ENCODE results near the gene RAB11B.

The RAB11B gene

DNA sequence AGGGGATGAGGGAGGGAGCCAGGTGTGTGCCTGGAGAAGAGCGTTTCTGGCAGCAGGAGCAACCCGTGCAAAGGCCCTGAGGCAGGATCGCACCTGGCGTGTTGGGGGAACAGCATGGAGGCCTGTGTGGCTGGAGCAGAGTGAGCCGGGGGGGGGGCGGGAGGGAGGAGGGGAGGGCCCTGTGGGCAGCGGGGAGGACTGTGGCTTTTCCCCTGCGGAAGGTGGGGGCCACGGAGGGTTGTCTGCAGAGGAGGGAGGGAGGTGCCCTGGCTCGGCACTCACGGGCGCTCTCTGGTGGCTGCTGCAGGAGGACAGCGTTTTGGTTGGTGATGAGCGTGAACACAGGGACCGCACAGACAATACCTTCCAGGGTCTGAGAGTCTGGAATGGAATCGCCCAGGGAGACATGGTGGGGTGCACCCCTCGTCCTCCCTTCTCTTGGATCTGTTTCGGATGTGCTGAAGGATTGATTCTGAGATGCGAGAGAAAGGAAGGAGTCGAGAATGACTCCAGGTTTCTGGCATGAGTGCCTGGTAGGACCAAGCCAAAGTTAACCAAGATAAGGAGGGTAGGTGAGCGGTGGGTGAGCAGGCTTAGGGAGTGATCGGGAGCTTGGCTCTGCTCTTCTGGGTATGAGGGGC, 6.5 kb downstream of the RAB11B start:
- TF ChIP-seq, protein P1, sequence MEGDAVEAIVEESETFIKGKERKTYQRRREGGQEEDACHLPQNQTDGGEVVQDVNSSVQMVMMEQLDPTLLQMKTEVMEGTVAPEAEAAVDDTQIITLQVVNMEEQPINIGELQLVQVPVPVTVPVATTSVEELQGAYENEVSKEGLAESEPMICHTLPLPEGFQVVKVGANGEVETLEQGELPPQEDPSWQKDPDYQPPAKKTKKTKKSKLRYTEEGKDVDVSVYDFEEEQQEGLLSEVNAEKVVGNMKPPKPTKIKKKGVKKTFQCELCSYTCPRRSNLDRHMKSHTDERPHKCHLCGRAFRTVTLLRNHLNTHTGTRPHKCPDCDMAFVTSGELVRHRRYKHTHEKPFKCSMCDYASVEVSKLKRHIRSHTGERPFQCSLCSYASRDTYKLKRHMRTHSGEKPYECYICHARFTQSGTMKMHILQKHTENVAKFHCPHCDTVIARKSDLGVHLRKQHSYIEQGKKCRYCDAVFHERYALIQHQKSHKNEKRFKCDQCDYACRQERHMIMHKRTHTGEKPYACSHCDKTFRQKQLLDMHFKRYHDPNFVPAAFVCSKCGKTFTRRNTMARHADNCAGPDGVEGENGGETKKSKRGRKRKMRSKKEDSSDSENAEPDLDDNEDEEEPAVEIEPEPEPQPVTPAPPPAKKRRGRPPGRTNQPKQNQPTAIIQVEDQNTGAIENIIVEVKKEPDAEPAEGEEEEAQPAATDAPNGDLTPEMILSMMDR (conservative IDR thresholded peaks at IDR 0.05) = no peak
- TF ChIP-seq ZFX (IDR thresholded peaks at IDR 0.05) = no peak
- H3K27ac ChIP-seq = no peak overlapping the region; the same call in 1 of the 2 replicates

DNA sequence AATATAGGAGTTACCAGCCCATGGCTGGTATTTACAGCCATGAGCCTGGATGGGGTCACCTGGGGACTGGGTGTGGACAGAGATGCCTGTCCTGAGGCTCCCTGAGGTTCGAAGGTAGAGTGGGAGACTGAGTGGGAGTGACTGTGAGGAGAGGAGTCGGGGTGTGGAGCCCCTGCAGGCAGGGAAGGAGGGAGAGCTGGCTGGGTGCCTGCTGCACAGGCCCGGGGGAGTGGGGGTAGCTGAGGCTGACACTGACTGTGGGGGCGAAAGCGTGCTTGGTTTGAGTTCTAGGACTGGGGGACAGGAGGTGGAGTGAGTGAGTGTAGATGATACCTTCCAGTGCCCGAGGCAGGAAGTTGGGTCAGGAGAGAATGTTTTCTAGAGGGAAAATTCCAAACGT, 7.1 kb downstream of the RAB11B start:
- no peak for TF ChIP-seq ZFX (IDR thresholded peaks at IDR 0.05)
- TF ChIP-seq, protein P1 (conservative IDR thresholded peaks at IDR 0.05) = no peak
- no peak overlapping the region for H3K27ac ChIP-seq

DNA sequence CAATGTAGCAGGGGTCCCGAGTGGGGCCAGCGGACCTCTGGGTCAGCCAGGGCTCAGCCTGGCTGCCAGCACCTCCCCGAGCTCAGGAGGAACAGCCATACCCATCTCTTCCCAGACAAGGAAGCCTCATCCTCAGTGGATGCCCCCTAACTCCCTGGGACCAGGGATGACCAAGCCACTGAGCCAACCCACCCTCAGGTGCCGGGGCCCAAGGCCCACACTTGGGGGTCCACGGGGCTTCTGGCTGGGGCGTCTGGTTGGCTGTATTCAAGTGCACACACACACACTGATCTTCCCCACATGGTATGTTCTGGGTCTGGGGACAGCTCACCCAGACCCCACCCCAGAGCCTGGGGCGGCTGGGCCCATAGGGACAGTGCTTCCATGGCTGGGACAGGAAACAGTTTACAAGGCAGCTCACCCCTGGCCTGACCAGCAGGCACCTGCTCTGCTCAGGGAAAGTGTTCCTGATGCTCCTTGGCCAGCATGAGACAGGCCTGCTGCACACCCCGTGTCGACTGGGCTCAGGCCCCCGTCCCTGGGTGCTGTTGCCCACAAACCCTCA, 7.7 kb downstream of the RAB11B start:
- TF ChIP-seq, protein P1 (conservative IDR thresholded peaks at IDR 0.05) = no peak
- TF ChIP-seq ZFX (IDR thresholded peaks at IDR 0.05) = no peak
- H3K27ac ChIP-seq = no peak overlapping the region

DNA sequence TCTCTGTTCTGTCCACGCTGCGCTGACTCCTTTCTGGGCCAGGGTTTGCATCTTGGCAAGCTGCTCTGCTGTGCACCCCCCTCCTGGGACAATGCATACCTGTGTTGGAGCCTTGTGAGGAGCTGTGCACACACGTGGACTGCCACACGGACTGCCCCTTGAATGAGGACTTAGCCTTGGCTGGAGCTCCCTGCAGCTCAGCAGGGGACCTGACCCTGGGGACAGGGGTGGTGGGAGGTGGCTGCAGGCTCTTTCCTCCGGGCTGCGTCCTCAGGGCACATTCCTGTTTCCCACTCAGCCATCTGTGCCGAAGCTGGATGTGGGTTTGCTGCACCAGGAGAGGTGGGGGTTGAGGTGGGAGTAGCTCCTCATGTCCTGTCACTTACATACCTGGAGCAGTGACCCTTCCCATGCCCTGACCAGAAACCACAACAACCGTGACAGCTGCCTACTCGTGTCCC, 8.2 kb downstream of the RAB11B start:
- no peak for TF ChIP-seq ZFX (IDR thresholded peaks at IDR 0.05)
- TF ChIP-seq, protein P1 (conservative IDR thresholded peaks at IDR 0.05) = no peak
- H3K27ac ChIP-seq = no peak overlapping the region

DNA sequence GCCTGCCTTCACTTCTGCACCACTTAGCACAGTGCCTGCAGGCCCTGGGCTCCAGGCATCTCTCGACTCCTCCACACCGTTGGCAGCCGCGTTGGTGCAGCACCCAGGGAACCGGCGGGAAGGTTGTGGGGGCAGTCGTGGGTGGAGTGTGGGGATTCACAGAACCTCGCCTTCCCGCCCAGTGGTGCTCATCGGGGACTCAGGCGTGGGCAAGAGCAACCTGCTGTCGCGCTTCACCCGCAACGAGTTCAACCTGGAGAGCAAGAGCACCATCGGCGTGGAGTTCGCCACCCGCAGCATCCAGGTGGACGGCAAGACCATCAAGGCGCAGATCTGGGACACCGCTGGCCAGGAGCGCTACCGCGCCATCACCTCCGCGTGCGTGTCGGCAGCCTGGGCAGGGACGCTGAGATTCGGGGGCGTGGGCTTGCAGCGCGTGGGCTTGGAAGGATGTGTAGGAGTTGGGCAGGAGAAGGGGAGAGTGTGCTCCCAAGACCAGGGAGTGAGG, 9.6 kb downstream of the RAB11B start:
- H3K27ac ChIP-seq = no peak overlapping the region
- TF ChIP-seq, protein P1 (conservative IDR thresholded peaks at IDR 0.05) = no peak
- no peak for TF ChIP-seq ZFX (IDR thresholded peaks at IDR 0.05)

DNA sequence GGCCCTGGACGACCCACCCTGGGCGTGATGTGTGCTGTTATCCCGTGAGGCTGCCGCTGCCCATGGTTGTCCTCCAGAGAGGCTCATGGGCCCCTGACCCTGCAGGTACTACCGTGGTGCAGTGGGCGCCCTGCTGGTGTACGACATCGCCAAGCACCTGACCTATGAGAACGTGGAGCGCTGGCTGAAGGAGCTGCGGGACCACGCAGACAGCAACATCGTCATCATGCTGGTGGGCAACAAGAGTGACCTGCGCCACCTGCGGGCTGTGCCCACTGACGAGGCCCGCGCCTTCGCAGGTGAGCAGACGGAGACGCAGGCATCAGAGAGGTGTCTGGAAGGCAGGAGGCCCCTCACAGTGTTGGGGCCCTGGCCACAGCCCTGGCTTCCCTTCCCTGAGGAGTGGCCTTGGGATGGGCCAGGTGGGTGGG, 11.8 kb downstream of the RAB11B start:
- no peak for TF ChIP-seq ZFX (IDR thresholded peaks at IDR 0.05)

DNA sequence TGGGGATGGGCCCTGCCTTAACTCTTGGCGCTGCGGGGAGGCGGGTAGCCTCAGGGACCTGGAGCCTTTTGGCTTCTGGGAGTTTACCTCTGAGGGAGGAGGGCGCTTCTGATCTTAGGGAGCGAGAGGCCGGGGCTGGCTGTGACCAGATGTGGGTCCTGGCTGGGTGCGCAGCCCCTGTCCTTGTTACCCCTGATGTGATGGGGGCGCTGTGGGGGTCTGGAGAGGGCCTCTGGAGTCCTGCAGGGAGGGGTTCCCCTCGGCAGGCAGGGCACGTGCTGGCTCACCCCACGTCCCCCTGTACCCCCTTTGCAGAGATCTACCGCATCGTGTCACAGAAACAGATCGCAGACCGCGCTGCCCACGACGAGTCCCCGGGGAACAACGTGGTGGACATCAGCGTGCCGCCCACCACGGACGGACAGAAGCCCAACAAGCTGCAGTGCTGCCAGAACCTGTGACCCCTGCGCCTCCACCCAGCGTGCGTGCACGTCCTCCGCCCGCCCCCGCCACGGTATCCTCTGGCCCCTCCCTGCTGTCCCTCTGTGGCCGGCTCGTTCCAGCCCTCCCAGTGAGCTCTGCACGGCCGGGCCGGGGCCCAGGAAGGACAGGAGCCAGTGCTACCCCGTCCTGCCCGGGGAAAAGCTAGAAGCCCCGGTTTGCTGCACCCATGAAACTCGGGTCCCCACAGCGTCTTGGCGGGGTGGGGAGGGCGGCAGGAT, 13.1 kb downstream of the RAB11B start:
- TF ChIP-seq, protein P1 (conservative IDR thresholded peaks at IDR 0.05) = no peak
- no peak for TF ChIP-seq ZFX (IDR thresholded peaks at IDR 0.05)
- no peak overlapping the region for H3K27ac ChIP-seq

More for the DNA sequence above, 11.8 kb downstream of the RAB11B start:
- H3K27ac ChIP-seq = no peak overlapping the region
